ENCODE data around the gene XAGE1A. TPM values are rescaled to one million over a fixed set of nuclear protein-coding genes. Genes with fewer than 3 reads are reported as not detected.
"Not testable (repeated sequence)": the region's sequence is repeated elsewhere in the genome, so short reads cannot be mapped to it uniquely, and the experiment has no call there.

The XAGE1A gene
- total and polyA plus RNA-seq, 4 donors = not detected

- Histone ChIP-seq H3K36me3 (ENCODE audit: control insufficient read depth in 4 of 4, insufficient read depth in 3 of 4, low read depth in 1 of 4, low read length in 3 of 4) (no peaks in the 10 kb centered on the region), H3K27me3 (ENCODE audit: control insufficient read depth in 4 of 4, insufficient read depth in 4 of 4, low read length in 3 of 4) (no peaks in the 10 kb centered on the region), H3K4me1 (ENCODE audit: control insufficient read depth in 4 of 4, insufficient read depth in 4 of 4, low read length in 3 of 4) (peaks cover 0 to 9% (median 3%) of the 10 kb centered on the region in 4 donors), H3K4me3 (ENCODE audit: low read depth in 1 of 3, low read length in 3 of 3) (no peak overlapping the region), H3K27ac (ENCODE audit: low read depth in 1 of 2, low read length in 2 of 2) (no peak overlapping the region), H3K9me3 (ENCODE audit: control insufficient read depth in 4 of 4, low read length in 3 of 4) (no peaks in the 10 kb centered on the region), H3K9ac (ENCODE audit: low read depth in 1 of 2, low read length in 2 of 2) (no peak overlapping the region)
- DNase-seq (ENCODE audit: low spot score) = no peak
- WGBS = 87% methylated on average over 21 of the region's 21 CpGs
- TF ChIP-seq NR2F2 (IDR thresholded peaks at IDR 0.05) = no peak
- TF ChIP-seq, protein P1, sequence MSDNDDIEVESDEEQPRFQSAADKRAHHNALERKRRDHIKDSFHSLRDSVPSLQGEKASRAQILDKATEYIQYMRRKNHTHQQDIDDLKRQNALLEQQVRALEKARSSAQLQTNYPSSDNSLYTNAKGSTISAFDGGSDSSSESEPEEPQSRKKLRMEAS (IDR thresholded peaks at IDR 0.05) = no peak
- no peak for TF ChIP-seq REST (IDR thresholded peaks at IDR 0.05)
- no peak for TF ChIP-seq FOXA2 (IDR thresholded peaks at IDR 0.05)
- TF ChIP-seq YY1 (IDR thresholded peaks at IDR 0.05) = no peak
- TF ChIP-seq JUND (IDR thresholded peaks at IDR 0.05) = no peak
- no peak for TF ChIP-seq FOXA1 (IDR thresholded peaks at IDR 0.05)
Measured at GRCh38 chrX:52544147-52544840, 48.7 kb downstream of the XAGE1A start.

GRCh38 chrX:52548769-52549168 is 53.2 kb downstream of the XAGE1A start:
- H3K36me3 ChIP-seq (ENCODE audit: control insufficient read depth in 4 of 4, insufficient read depth in 3 of 4, low read depth in 1 of 4, low read length in 3 of 4); H3K27ac ChIP-seq (ENCODE audit: low read depth in 1 of 2, low read length in 2 of 2); H3K4me3 ChIP-seq (ENCODE audit: low read depth in 1 of 3, low read length in 3 of 3); H3K9me3 ChIP-seq (ENCODE audit: control insufficient read depth in 4 of 4, low read length in 3 of 4); H3K4me1 ChIP-seq (ENCODE audit: control insufficient read depth in 4 of 4, insufficient read depth in 4 of 4, low read length in 3 of 4); H3K9ac ChIP-seq (ENCODE audit: low read depth in 1 of 2, low read length in 2 of 2); H3K27me3 ChIP-seq (ENCODE audit: control insufficient read depth in 4 of 4, insufficient read depth in 4 of 4, low read length in 3 of 4); DNase-seq (ENCODE audit: low spot score): not testable (repeated sequence)
- WGBS = 80% methylated on average over 3 of the region's 3 CpGs

Small RNA genes within 50 kb of the gene (small RNA-seq; reads per million reads assigned to genes)
- gene BX510359.8 = not detected
- not detected for gene RBM22P7

Other genes with a start within 250 kb of the XAGE1A start
- not detected for gene XAGE2, start 126.8 kb upstream of the XAGE1A start, total RNA-seq
- not detected for gene XAGE2, start 126.8 kb upstream of the XAGE1A start, polyA plus RNA-seq
- not detected for gene XAGE1B, start 21.3 kb downstream of the XAGE1A start, total RNA-seq
- not detected for gene XAGE1B, start 21.3 kb downstream of the XAGE1A start, polyA plus RNA-seq
- gene SSX7, start 159.1 kb downstream of the XAGE1A start, total RNA-seq = not detected
- not detected for gene SSX7, start 159.1 kb downstream of the XAGE1A start, polyA plus RNA-seq
- gene SSX2, start 211.4 kb downstream of the XAGE1A start, total RNA-seq = not detected
- gene SSX2, start 211.4 kb downstream of the XAGE1A start, polyA plus RNA-seq = not detected

Data from liver (tissue), 10 donors.